HepG2 (cell line): ENCODE measurements around the gene RASGRP1. TPM values are rescaled to one million over a fixed set of nuclear protein-coding genes. Genes with fewer than 3 reads are reported as not detected.

Experiments
- CTCF ChIP-seq: sonication (generic); formaldehyde crosslinking; IDR thresholded peaks from 2 replicates; pipeline ENCODE4 v1.5.0; 2020; ENCODE audit warnings: mild to moderate bottlenecking, missing genetic modification reagents, moderate library complexity
- FOXC1 ChIP-seq: sonication (generic); formaldehyde crosslinking; IDR thresholded peaks from 2 replicates; pipeline ENCODE4 v1.8.0; 2022; ENCODE audit warnings: mild to moderate bottlenecking, missing genetic modification reagents, borderline replicate concordance
- MYNN ChIP-seq: sonication (generic); formaldehyde crosslinking; IDR thresholded peaks from 2 replicates; pipeline ENCODE4 v1.4.0; 2020; ENCODE audit warnings: mild to moderate bottlenecking, low read depth, missing genetic modification reagents
- NR1H2 ChIP-seq: sonication (generic); formaldehyde crosslinking; IDR thresholded peaks from 2 replicates; pipeline ENCODE4 v1.8.1; 2022; ENCODE audit warnings: low read depth, missing genetic modification reagents, borderline replicate concordance
- PRDM15 ChIP-seq: sonication (generic); formaldehyde crosslinking; IDR thresholded peaks from 2 replicates; pipeline ENCODE4 v1.4.0; 2020; ENCODE audit warnings: missing genetic modification reagents
- RFX1 ChIP-seq: fragments of 450-650 bp; IDR thresholded peaks from 2 replicates; pipeline ENCODE4 v1.6.1; 2017
- ZKSCAN5 ChIP-seq: sonication (generic); formaldehyde crosslinking; IDR thresholded peaks from 2 replicates; pipeline ENCODE4 v1.5.1; 2020; ENCODE audit warnings: mild to moderate bottlenecking, missing genetic modification reagents
- ZNF335 ChIP-seq: sonication (generic); formaldehyde crosslinking; IDR thresholded peaks from 2 replicates; pipeline ENCODE4 v1.4.0; 2020; ENCODE audit warnings: missing genetic modification reagents
- ZNF543 ChIP-seq: sonication (generic); formaldehyde crosslinking; IDR thresholded peaks from 2 replicates; pipeline ENCODE4 v1.4.0; 2020; ENCODE audit warnings: mild to moderate bottlenecking, missing genetic modification reagents
- ZNF609 ChIP-seq: sonication (generic); formaldehyde crosslinking; IDR thresholded peaks from 2 replicates; pipeline ENCODE4 v1.4.0; 2020; ENCODE audit warnings: mild to moderate bottlenecking, missing genetic modification reagents, borderline replicate concordance
- ZNF674 ChIP-seq: sonication (generic); formaldehyde crosslinking; IDR thresholded peaks from 2 replicates; pipeline ENCODE4 v1.5.0; 2020; ENCODE audit warnings: low read depth, mild to moderate bottlenecking, missing genetic modification reagents
- ZNF687 ChIP-seq: sonication (generic); formaldehyde crosslinking; IDR thresholded peaks from 2 replicates; pipeline ENCODE4 v1.5.1; 2020; ENCODE audit warnings: mild to moderate bottlenecking, missing genetic modification reagents, moderate library complexity
- ZNF816 ChIP-seq: sonication (generic); formaldehyde crosslinking; IDR thresholded peaks from 2 replicates; pipeline ENCODE4 v1.8.0; 2022; ENCODE audit warnings: missing genetic modification reagents, mild to moderate bottlenecking, borderline replicate concordance
- polyA plus RNA-seq, 8 experiments: library from polyadenylated mRNA; depleted of rRNA in 3 of 8; stranded (reverse) in 7 of 8; unstranded in 1 of 8; fragments of >200 nt; fragmentation: Illumina TruSeq in 4 of 8; extraction: Trizol in 4 of 8; gene quantifications; 2 replicates each; pipeline versions ENCODE4 v1.2.1 to v1.2.3, GENCODE V29; 2011 to 2016; ENCODE audit warnings: low read depth in 4 of 8, missing spikeins in 1 of 8, mixed read lengths in 1 of 8; ENCODE audit not compliant: insufficient read depth in 1 of 8
- total RNA-seq, 5 experiments: library from RNA; depleted of rRNA; stranded (reverse); fragments of >200 nt; fragmentation: Illumina TruSeq; extraction: Trizol; gene quantifications; 2 replicates each; pipeline ENCODE4 v1.2.3, GENCODE V29; 2016; ENCODE audit warnings: low read depth in 1 of 5

RASGRP1 gene
- total and polyA plus RNA-seq, 2 of the 13 experiments (the other 11 are each of a cell fraction or from before 2014, with no cell fraction given): 0.07 TPM; not detected in 1

DNA sequence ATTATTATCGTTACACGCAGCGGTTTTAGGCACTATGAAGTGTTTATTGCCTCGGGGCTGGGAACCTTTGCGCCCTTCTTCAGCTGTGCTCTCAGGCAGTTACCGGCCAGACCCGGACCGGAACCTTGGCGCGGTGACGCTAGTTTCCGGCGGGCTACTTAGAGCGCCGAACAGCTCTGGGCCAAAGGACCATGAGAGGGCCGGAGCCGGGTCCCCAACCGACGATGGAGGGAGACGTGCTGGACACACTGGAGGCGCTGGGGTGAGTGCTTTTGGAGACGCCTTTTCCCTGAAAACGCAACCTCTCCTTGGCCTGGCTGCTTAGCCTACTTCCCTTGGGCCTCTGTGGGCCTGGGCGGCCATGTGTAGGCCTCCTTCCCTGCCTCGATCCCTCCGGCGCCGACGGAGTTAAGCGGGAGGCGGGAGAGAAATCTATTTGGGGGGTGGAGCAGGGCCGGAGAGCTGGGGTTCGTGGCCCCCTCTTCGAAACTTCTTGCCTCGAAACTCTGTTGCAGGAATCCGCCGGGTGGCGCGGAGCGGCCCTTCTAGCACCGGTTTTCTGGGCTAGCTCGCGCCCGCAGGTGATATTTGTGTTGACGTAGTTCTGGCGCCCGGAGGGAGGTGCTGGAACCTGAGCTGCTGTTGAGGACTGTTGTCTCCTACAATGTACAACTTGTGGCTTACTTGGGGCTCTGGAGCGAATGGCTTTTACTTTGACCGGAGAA lies 110.5 kb downstream of the RASGRP1 start, which contains the start of gene FAM98B (continued):
- TF ChIP-seq NR1H2 (CRISPR knock-in tag) (no peak), ZNF609 (peak; percentile 33; the same call in 1 of the 2 replicates), ZNF687 (CRISPR knock-in tag) (peak; percentile 91), MYNN (CRISPR knock-in tag) (no peak), ZNF816 (CRISPR knock-in tag) (0 out of 2 replicates have a peak, but pooled peaks have one; percentile 60), ZNF335 (CRISPR knock-in tag) (peak; percentile 96), ZNF543 (CRISPR knock-in tag) (peak; percentile 75; the same call in 1 of the 2 replicates), CTCF (CRISPR knock-in tag) (peak; percentile 25; the same call in 1 of the 2 replicates), ZKSCAN5 (CRISPR knock-in tag) (no peak), RFX1 (no peak), FOXC1 (CRISPR knock-in tag) (peak; percentile 95; the same call in 1 of the 2 replicates), PRDM15 (CRISPR knock-in tag) (no peak), ZNF674 (CRISPR knock-in tag) (0 out of 2 replicates have a peak, but pooled peaks have one; percentile 69)
